ENCODE measurements around the gene SKAP1. TPM values are rescaled to one million over a fixed set of nuclear protein-coding genes. Genes with fewer than 3 reads are reported as not detected.

SKAP1 gene
- total RNA-seq, 5 donors from 2014 or later (not counting 1 experiment from before 2014, with no cell fraction given) = 71.5 to 142 (median 80.4) TPM

DNA sequence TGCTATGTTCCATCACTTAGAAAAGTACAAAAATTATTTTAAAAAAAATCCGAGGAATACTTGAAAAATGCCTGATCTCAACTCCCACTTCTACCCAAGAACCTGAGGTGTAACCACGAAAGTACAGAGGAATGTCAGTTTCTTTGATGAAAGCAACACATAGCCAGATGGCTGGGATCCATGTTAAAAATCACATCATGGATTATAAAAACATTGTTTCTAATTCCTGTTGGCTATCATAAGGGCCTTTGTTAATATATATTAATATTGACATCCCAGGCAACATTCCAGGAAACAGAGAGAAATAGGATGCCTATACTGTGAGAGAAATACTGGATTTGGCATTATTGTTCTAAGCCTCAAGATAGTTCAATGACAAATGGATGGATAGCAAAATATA, 115.3 kb downstream of the SKAP1 start:
- no peaks in the 10 kb centered on the region for H3K9me3 Mint-ChIP-seq
- peaks cover 15% of the 10 kb centered on the region for H3K36me3 Mint-ChIP-seq
- no peak overlapping the region for H3K27ac Mint-ChIP-seq
- H3K27ac ChIP-seq (ENCODE audit: low read length) = no peak overlapping the region
- no peak overlapping the region for H3K4me3 Mint-ChIP-seq
- no peaks in the 10 kb centered on the region for H3K27me3 Mint-ChIP-seq
- H3K36me3 ChIP-seq (ENCODE audit: control insufficient read depth in 2 of 2, extremely low read depth in 1 of 2, insufficient read depth in 1 of 2, low read length in 1 of 2) = peaks cover 0 to 16% of the 10 kb centered on the region in 2 donors
- DNase-seq (no peak), ATAC-seq (replicated peaks in 1 of 4) (no peak)
- no peak overlapping the region for H3K4me3 ChIP-seq (ENCODE audit: control insufficient read depth in 1 of 2, extremely low read depth in 1 of 2, low read length in 1 of 2)
- peaks cover 29 to 44% (median 37%) of the 10 kb centered on the region in 3 donors for H3K4me1 Mint-ChIP-seq
- no peaks in the 10 kb centered on the region for H3K4me1 ChIP-seq (ENCODE audit: control insufficient read depth in 1 of 2, extremely low read depth in 1 of 2, insufficient read depth in 2 of 2, low read length in 2 of 2)
- POLR2A ChIA-PET = no interaction called here
- CTCF ChIA-PET = no interaction called here
- no peaks in the 10 kb centered on the region for H3K27me3 ChIP-seq (replicated peaks in 1 of 2; ENCODE audit: control insufficient read depth in 2 of 2, extremely low read depth in 1 of 2, insufficient read depth in 2 of 2, low read length in 1 of 2)
- H3K9me3 ChIP-seq = no peaks in the 10 kb centered on the region
- 93% methylated on average over 2 of the region's 2 CpGs for WGBS (ENCODE audit: insufficient coverage)

DNA sequence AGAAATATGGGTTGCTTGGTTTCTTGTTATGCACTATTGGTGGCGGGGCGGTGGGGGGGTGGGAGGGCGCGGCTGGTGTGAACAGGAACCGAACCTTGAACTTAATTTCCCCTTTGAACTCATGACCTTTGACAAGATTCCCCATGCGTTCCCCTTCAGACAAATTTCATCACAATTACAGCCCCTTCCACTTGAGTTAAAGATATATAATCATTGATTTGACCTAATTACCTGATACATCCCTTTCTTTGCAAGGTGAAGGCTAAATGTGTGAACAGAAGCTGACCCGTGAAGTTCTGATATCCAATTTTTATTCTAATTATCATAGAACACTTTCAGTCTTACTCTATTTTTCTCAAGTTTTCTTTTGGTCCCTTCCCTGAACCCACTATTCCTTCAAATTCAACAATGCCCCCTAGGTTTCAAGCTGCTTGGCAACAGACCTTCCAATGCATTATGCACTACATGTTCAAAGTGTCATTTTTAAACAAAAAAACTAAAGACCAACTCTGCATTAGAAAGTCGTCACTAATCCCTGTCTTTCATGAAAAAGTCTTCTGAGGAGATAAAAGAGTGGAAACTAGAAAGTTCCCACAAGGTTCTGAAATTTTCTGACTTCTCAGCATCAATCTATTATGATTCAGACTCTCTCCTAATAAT, 116.8 kb downstream of the SKAP1 start:
- CTCF ChIA-PET = interaction anchor here in 1 of 2 donors (1.5 kb wide), 1 partner anchor 22 kb away, joined by 4 read pairs; no protein-coding TSS in a partner anchor
- Mint-ChIP-seq H3K4me3 (no peak overlapping the region), H3K27me3 (no peaks in the 10 kb centered on the region), H3K4me1 (peaks cover 17 to 39% (median 37%) of the 10 kb centered on the region in 3 donors), H3K9me3 (no peaks in the 10 kb centered on the region), H3K36me3 (peaks cover 15% of the 10 kb centered on the region), H3K27ac (no peak overlapping the region)
- Histone ChIP-seq H3K4me1 (ENCODE audit: control insufficient read depth in 1 of 2, extremely low read depth in 1 of 2, insufficient read depth in 2 of 2, low read length in 2 of 2) (no peaks in the 10 kb centered on the region), H3K9me3 (no peaks in the 10 kb centered on the region), H3K27me3 (replicated peaks in 1 of 2; ENCODE audit: control insufficient read depth in 2 of 2, extremely low read depth in 1 of 2, insufficient read depth in 2 of 2, low read length in 1 of 2) (no peaks in the 10 kb centered on the region), H3K27ac (ENCODE audit: low read length) (no peak overlapping the region), H3K4me3 (ENCODE audit: control insufficient read depth in 1 of 2, extremely low read depth in 1 of 2, low read length in 1 of 2) (no peak overlapping the region), H3K36me3 (ENCODE audit: control insufficient read depth in 2 of 2, extremely low read depth in 1 of 2, insufficient read depth in 1 of 2, low read length in 1 of 2) (peaks cover 0 to 9% of the 10 kb centered on the region in 2 donors)
- DNase-seq (no peak), ATAC-seq (replicated peaks in 1 of 4) (no peak)
- POLR2A ChIA-PET = no interaction called here
- WGBS (ENCODE audit: insufficient coverage) = 80% methylated on average over 1 of the region's 8 CpGs

DNA sequence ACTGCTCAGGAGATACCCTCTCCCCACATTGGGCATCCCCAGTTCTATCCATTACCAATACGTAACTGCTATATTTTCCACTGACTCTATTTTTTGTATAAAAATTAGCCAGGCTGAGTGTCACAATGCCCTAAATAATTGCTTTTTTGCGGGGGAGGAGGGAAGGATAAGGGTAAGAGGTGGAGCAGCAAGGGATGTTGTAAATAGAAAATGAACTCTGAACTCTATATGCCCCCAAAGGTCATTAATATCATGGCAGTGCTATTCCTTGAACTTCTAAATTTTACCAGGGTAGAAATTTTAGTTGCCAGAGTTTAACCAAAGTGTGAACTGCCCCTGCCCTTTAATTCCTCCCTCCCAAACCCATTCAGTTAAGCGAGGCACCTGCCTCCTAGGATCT, 118.7 kb downstream of the SKAP1 start:
- Histone ChIP-seq H3K4me3 (ENCODE audit: control insufficient read depth in 1 of 2, extremely low read depth in 1 of 2, low read length in 1 of 2) (no peak overlapping the region), H3K27ac (ENCODE audit: low read length) (no peak overlapping the region), H3K4me1 (ENCODE audit: control insufficient read depth in 1 of 2, extremely low read depth in 1 of 2, insufficient read depth in 2 of 2, low read length in 2 of 2) (no peaks in the 10 kb centered on the region), H3K27me3 (replicated peaks in 1 of 2; ENCODE audit: control insufficient read depth in 2 of 2, extremely low read depth in 1 of 2, insufficient read depth in 2 of 2, low read length in 1 of 2) (no peaks in the 10 kb centered on the region), H3K36me3 (ENCODE audit: control insufficient read depth in 2 of 2, extremely low read depth in 1 of 2, insufficient read depth in 1 of 2, low read length in 1 of 2) (peaks cover 0 to 6% of the 10 kb centered on the region in 2 donors), H3K9me3 (no peaks in the 10 kb centered on the region)
- POLR2A ChIA-PET = no interaction called here
- Mint-ChIP-seq H3K27ac (no peak overlapping the region), H3K9me3 (no peaks in the 10 kb centered on the region), H3K4me3 (no peak overlapping the region), H3K36me3 (peaks cover 9% of the 10 kb centered on the region), H3K4me1 (peaks cover 18 to 38% (median 27%) of the 10 kb centered on the region in 3 donors), H3K27me3 (no peaks in the 10 kb centered on the region)
- CTCF ChIA-PET = interaction anchor here in 1 of 2 donors (0.7 kb wide), 1 partner anchor 24 kb away, joined by 3 read pairs; no protein-coding TSS in a partner anchor
- DNase-seq (no peak), ATAC-seq (replicated peaks in 1 of 4) (no peak)
- WGBS (ENCODE audit: insufficient coverage) = no CpG with 5 or more reads among the region's 3 CpGs

DNA sequence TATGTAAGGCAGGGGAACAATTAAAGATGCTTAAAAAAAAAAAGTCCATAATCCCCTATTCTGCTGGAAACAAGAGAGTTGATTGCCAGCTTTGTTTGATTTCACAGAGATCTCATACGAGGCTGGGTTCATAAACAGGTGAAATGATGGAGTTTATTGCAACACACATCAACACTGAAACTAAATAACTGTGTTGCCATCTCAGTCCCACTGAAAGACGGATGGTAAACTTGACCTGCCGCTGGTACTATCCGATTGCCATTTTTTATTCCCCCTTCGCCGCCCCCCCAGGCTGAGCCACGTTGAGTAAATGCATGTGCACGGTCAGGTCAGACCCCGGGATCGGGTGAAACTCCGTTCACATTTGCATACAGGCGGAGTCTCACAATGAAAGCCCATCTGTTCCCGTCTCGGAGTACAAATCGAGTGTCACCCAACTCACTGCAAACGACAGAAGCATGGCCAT, 119.2 kb downstream of the SKAP1 start:
- Mint-ChIP-seq H3K4me3 (no peak overlapping the region), H3K4me1 (peaks cover 12 to 36% (median 22%) of the 10 kb centered on the region in 3 donors), H3K36me3 (peaks cover 5% of the 10 kb centered on the region), H3K27me3 (no peaks in the 10 kb centered on the region), H3K9me3 (no peaks in the 10 kb centered on the region), H3K27ac (no peak overlapping the region)
- DNase-seq = no peak
- Histone ChIP-seq H3K9me3 (no peaks in the 10 kb centered on the region), H3K4me1 (ENCODE audit: control insufficient read depth in 1 of 2, extremely low read depth in 1 of 2, insufficient read depth in 2 of 2, low read length in 2 of 2) (no peaks in the 10 kb centered on the region), H3K27me3 (replicated peaks in 1 of 2; ENCODE audit: control insufficient read depth in 2 of 2, extremely low read depth in 1 of 2, insufficient read depth in 2 of 2, low read length in 1 of 2) (no peaks in the 10 kb centered on the region), H3K27ac (ENCODE audit: low read length) (no peak overlapping the region), H3K36me3 (ENCODE audit: control insufficient read depth in 2 of 2, extremely low read depth in 1 of 2, insufficient read depth in 1 of 2, low read length in 1 of 2) (peaks cover 0 to 7% of the 10 kb centered on the region in 2 donors), H3K4me3 (ENCODE audit: control insufficient read depth in 1 of 2, extremely low read depth in 1 of 2, low read length in 1 of 2) (no peak overlapping the region)
- ChIA-PET CTCF (interaction anchor here in 1 of 2 donors (0.7 kb wide), 1 partner anchor 25 kb away, joined by 3 read pairs; no protein-coding TSS in a partner anchor), POLR2A (no interaction called here)
- 92% methylated on average over 14 of the region's 16 CpGs for WGBS (ENCODE audit: insufficient coverage)
- no peak for ATAC-seq (replicated peaks in 1 of 4)

DNA sequence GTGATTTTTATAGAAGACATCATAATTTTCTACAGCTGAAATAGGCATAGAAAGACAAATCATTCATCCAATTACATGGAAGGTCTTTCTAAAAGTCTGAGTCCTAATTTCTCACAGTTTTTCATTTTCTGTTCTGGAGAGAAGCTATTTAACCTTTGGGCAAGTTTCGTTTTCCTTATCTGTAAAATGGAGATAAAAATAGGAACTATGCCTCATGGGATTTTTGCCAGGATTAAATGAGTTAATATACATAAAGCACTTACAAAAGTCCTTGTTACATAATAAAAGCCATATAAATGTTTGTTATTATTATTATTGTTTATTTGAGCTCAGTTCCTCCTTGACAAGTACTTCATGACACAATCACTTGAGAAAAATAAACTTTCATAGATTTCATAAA, 121.4 kb downstream of the SKAP1 start:
- H3K9me3 ChIP-seq = no peaks in the 10 kb centered on the region
- peaks cover 12 to 42% (median 29%) of the 10 kb centered on the region in 3 donors for H3K4me1 Mint-ChIP-seq
- no peak for ATAC-seq (replicated peaks in 1 of 4)
- no peaks in the 10 kb centered on the region for H3K27me3 Mint-ChIP-seq
- no CpG with 5 or more reads among the region's 1 CpG for WGBS (ENCODE audit: insufficient coverage)
- H3K27ac Mint-ChIP-seq = no peak overlapping the region
- no peak overlapping the region for H3K27ac ChIP-seq (ENCODE audit: low read length)
- H3K27me3 ChIP-seq (replicated peaks in 1 of 2; ENCODE audit: control insufficient read depth in 2 of 2, extremely low read depth in 1 of 2, insufficient read depth in 2 of 2, low read length in 1 of 2) = no peaks in the 10 kb centered on the region
- DNase-seq = no peak
- CTCF ChIA-PET = interaction anchor here (0.8 to 3.4 kb wide), 19 partner anchors 8 to 310 kb away, joined by 3 to 24 read pairs (median 4); partner anchors contain the start of gene HOXB5 (in 1 of the 2)
- no peaks in the 10 kb centered on the region for H3K4me1 ChIP-seq (ENCODE audit: control insufficient read depth in 1 of 2, extremely low read depth in 1 of 2, insufficient read depth in 2 of 2, low read length in 2 of 2)
- H3K9me3 Mint-ChIP-seq = no peaks in the 10 kb centered on the region
- H3K36me3 ChIP-seq (ENCODE audit: control insufficient read depth in 2 of 2, extremely low read depth in 1 of 2, insufficient read depth in 1 of 2, low read length in 1 of 2) = peaks cover 0 to 10% of the 10 kb centered on the region in 2 donors
- peaks cover 8% of the 10 kb centered on the region for H3K36me3 Mint-ChIP-seq
- H3K4me3 Mint-ChIP-seq = no peak overlapping the region
- no peak overlapping the region for H3K4me3 ChIP-seq (ENCODE audit: control insufficient read depth in 1 of 2, extremely low read depth in 1 of 2, low read length in 1 of 2)
- POLR2A ChIA-PET = interaction anchor here in 1 of 2 donors (0.6 kb wide), 2 partner anchors 76 to 84 kb away, joined by 3 to 4 read pairs; no protein-coding TSS in a partner anchor

DNA sequence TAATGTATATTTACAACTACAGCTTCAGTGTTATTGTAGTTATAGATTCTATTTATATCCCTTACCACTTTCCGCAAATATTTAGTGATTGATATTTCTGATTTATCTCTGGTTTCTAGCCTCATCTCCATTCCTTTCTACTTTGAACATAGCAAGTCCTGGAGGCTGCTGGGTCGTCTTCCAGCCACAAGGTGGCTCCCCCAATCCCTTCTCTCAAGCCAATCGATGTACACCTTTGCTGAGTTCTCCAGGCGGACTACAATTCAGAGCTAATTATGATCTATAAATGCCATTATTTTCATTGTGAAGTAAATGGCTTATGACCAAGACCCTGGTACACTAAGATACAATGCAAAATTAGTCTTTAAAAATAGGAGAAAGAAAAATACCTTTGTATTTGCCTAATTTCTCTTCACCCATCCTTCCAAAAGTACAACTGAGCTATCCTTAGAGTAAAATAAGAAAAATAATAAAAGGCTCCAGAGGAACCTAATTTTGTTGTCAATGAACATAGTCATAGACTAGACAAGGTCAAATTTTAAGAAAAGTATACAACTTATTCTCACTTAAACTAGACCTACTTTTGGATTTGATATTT, 122.1 kb downstream of the SKAP1 start:
- no peak overlapping the region for H3K27ac Mint-ChIP-seq
- no CpG with 5 or more reads among the region's 4 CpGs for WGBS (ENCODE audit: insufficient coverage)

More for the DNA sequence above, 122.1 kb downstream of the SKAP1 start:
- Histone ChIP-seq H3K27me3 (replicated peaks in 1 of 2; ENCODE audit: control insufficient read depth in 2 of 2, extremely low read depth in 1 of 2, insufficient read depth in 2 of 2, low read length in 1 of 2) (no peaks in the 10 kb centered on the region), H3K4me1 (ENCODE audit: control insufficient read depth in 1 of 2, extremely low read depth in 1 of 2, insufficient read depth in 2 of 2, low read length in 2 of 2) (no peaks in the 10 kb centered on the region), H3K4me3 (ENCODE audit: control insufficient read depth in 1 of 2, extremely low read depth in 1 of 2, low read length in 1 of 2) (no peak overlapping the region), H3K36me3 (ENCODE audit: control insufficient read depth in 2 of 2, extremely low read depth in 1 of 2, insufficient read depth in 1 of 2, low read length in 1 of 2) (peaks cover 0 to 10% of the 10 kb centered on the region in 2 donors), H3K27ac (ENCODE audit: low read length) (no peak overlapping the region), H3K9me3 (no peaks in the 10 kb centered on the region)
- DNase-seq (peak; percentile 8 to 71 (median 39)), ATAC-seq (replicated peaks in 1 of 4) (peak; percentile 61 to 81 (median 78))
- Mint-ChIP-seq H3K27me3 (no peaks in the 10 kb centered on the region), H3K4me3 (no peak overlapping the region), H3K9me3 (no peaks in the 10 kb centered on the region), H3K36me3 (peaks cover 8% of the 10 kb centered on the region), H3K4me1 (peaks cover 12 to 37% (median 26%) of the 10 kb centered on the region in 3 donors)
- ChIA-PET CTCF (interaction anchor here (0.8 to 3.4 kb wide), 16 partner anchors 8 to 311 kb away, joined by 3 to 24 read pairs (median 4); partner anchors contain the start of gene HOXB5 (in 1 of the 2)), POLR2A (interaction anchor here in 1 of 2 donors (0.6 kb wide), 2 partner anchors 75 to 84 kb away, joined by 3 to 4 read pairs; no protein-coding TSS in a partner anchor)

All from T-cell (primary cell).